DMS 273 (cell line): Measurements from ENCODE around the gene TMEM43.

Experiments used
- DNase-seq: peaks from one replicate; lab custom pipeline; 2025; ENCODE audit not compliant: unreplicated experiment; lab: John Stamatoyannopoulos, UW

Gene TMEM43

GRCh38 chr3:14121859-14122258 is 3.0 kb upstream of the TMEM43 start:
- no peak for DNase-seq

- DNase-seq, result no peak
These were observed 2.6 kb upstream of the TMEM43 start for GRCh38 chr3:14122301-14122700.

- peak; percentile 24 for DNase-seq
These were observed 1.3 kb upstream of the TMEM43 start for GRCh38 chr3:14123308-14124222.

- DNase-seq, result peak; percentile 66
These were observed 633 bp upstream of the TMEM43 start for GRCh38 chr3:14124223-14124614.

- peak; percentile 74 for DNase-seq
These were observed 553 bp downstream of the TMEM43 start for GRCh38 chr3:14125193-14126016.

- no peak for DNase-seq
These were observed 1.4 kb downstream of the TMEM43 start for GRCh38 chr3:14126017-14126886.

- no peak for DNase-seq
These were observed 2.1 kb downstream of the TMEM43 start for GRCh38 chr3:14126887-14127505.

GRCh38 chr3:14127516-14128161 is 2.8 kb downstream of the TMEM43 start:
- DNase-seq, result no peak

- DNase-seq, result no peak
These were observed 3.9 kb downstream of the TMEM43 start for GRCh38 chr3:14128724-14129123.

- no peak for DNase-seq
These were observed 4.4 kb downstream of the TMEM43 start for GRCh38 chr3:14129296-14129695.

- DNase-seq, result no peak
These were observed 5.4 kb downstream of the TMEM43 start for GRCh38 chr3:14130230-14130629.

GRCh38 chr3:14130707-14131106 is 5.9 kb downstream of the TMEM43 start:
- DNase-seq, result no peak

GRCh38 chr3:14131134-14131533 is 6.3 kb downstream of the TMEM43 start:
- DNase-seq, result no peak

- no peak for DNase-seq
These were observed 7.3 kb downstream of the TMEM43 start for GRCh38 chr3:14132120-14132519.

GRCh38 chr3:14132689-14133088 is 7.8 kb downstream of the TMEM43 start:
- DNase-seq, result no peak

- no peak for DNase-seq
These were observed 8.4 kb downstream of the TMEM43 start for GRCh38 chr3:14133188-14133800.

GRCh38 chr3:14133876-14134275 is 9.0 kb downstream of the TMEM43 start:
- DNase-seq, result no peak

- no peak for DNase-seq
These were observed 9.4 kb downstream of the TMEM43 start for GRCh38 chr3:14134291-14134690.

- DNase-seq, result no peak
These were observed 10.7 kb downstream of the TMEM43 start for GRCh38 chr3:14135581-14135980.

- DNase-seq, result peak; percentile 47
These were observed 12.2 kb downstream of the TMEM43 start for GRCh38 chr3:14137004-14137403.
